Fibroblast of skin of back (primary cell): Measurements from ENCODE around the gene TPRN. TPM values are rescaled to one million over a fixed set of nuclear protein-coding genes. Genes with fewer than 3 reads are reported as not detected.
"Not testable (repeated sequence)": the region's sequence is repeated elsewhere in the genome, so short reads cannot be mapped to it uniquely, and the experiment has no call there.

Source experiments
- DNase-seq: peaks from one replicate; pipeline ENCODE4 v3.0.0-alpha.2; 2013
- polyA plus RNA-seq, 2 experiments: library from polyadenylated mRNA; unstranded; fragments of 120-200 nt; gene quantifications; one replicate each; pipeline ENCODE4 v1.2.1, GENCODE V29; 2013; ENCODE audit not compliant: insufficient read length in 2 of 2

TPRN gene
- polyA plus RNA-seq (2013, experiment 1 of 2; ENCODE audit: insufficient read length), result 15.1 TPM
- polyA plus RNA-seq (2013, experiment 2 of 2; ENCODE audit: insufficient read length), result 10.1 TPM

GRCh38 chr9:137200311-137201204, at the start of gene TPRN:
Gene TPRN, minus strand, starts transcription at chr9:137200741. Its CDS starts 30 bp downstream, at chr9:137200711.
- DNase-seq, result peak; percentile 99

- no peak for DNase-seq
These were observed 47.3 kb upstream of the TPRN start for GRCh38 chr9:137247916-137248175.

- no peak for DNase-seq
These were observed 46.8 kb upstream of the TPRN start for GRCh38 chr9:137247135-137247915.

- DNase-seq, result no peak
These were observed 45.2 kb upstream of the TPRN start for GRCh38 chr9:137245450-137246421.

GRCh38 chr9:137244486-137245449, 44.2 kb upstream of the TPRN start:
- no peak for DNase-seq

DNA sequence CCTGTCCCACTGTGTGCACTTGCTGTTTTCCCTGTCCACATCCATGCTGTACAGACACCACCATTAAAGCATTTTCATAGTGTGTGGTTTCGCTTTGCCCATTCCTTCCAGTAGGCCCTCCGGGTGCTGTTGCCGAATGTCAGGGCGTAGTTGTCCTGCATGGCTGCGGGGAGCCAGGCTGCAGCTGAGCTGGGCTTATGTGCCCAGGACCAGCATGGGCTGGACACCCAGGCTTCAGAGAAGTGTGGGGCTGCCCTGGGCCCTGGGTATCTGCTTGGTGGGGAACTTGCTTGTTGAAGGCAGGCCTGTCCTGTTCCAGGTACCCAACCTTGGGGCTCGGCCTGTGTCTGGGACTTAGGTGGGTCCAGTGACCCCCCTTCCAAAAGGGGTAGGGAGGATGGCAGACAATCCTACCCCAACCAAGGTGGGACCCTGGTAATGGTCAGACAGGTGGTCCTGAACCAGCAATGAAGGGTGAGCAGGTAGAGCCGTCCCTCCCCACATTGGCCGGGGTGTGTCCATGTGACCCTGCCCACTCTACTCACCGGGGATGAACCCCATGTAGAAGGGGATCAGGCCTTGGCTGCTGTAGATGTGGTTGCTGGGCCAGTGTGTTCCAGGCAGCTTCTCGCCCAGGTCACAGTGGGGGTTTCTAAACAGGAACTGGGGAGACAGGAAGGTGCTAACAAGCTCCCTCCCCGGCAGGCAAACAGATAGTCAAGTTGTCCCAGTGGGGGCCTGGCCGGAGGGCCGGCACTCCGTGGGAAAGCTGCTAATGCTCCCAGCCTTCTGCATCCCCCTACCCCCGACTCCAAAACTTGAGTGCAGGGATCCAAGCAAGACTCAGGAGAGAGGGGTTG, 43.3 kb upstream of the TPRN start:
- DNase-seq, result no peak

DNA sequence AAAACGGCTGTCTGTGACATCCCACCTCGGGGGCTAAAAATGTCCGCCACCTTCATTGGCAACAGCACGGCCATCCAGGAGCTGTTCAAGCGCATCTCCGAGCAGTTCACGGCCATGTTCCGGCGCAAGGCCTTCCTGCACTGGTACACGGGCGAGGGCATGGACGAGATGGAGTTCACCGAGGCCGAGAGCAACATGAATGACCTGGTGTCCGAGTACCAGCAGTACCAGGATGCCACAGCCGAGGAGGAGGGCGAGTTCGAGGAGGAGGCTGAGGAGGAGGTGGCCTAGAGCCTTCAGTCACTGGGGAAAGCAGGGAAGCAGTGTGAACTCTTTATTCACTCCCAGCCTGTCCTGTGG, 42.7 kb upstream of the TPRN start:
- not testable (repeated sequence) for DNase-seq

DNA sequence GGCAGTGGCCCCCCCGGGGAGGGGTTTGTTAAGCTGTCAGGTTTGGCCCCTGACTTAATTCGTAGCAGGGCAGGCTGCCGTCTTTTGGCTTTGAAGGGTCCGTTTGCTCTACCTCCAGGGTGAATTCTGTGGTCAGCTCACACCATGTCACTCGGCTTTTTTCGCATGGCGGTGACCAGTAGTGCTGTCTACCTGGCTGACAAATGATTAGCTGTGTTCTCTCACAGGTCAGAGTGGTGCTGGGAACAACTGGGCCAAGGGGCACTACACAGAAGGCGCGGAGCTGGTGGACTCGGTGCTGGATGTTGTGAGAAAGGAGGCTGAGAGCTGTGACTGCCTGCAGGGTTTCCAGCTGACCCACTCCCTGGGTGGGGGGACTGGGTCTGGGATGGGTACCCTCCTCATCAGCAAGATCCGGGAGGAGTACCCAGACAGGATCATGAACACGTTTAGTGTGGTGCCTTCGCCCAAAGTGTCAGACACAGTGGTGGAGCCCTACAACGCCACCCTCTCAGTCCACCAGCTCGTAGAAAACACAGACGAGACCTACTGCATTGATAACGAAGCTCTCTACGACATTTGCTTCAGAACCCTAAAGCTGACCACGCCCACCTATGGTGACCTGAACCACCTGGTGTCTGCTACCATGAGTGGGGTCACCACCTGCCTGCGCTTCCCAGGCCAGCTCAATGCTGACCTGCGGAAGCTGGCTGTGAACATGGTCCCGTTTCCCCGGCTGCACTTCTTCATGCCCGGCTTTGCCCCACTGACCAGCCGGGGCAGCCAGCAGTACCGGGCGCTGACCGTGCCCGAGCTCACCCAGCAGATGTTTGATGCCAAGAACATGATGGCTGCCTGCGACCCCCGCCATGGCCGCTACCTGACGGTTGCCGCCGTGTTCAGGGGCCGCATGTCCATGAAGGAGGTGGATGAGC, 42.0 kb upstream of the TPRN start:
- DNase-seq, result no peak

DNA sequence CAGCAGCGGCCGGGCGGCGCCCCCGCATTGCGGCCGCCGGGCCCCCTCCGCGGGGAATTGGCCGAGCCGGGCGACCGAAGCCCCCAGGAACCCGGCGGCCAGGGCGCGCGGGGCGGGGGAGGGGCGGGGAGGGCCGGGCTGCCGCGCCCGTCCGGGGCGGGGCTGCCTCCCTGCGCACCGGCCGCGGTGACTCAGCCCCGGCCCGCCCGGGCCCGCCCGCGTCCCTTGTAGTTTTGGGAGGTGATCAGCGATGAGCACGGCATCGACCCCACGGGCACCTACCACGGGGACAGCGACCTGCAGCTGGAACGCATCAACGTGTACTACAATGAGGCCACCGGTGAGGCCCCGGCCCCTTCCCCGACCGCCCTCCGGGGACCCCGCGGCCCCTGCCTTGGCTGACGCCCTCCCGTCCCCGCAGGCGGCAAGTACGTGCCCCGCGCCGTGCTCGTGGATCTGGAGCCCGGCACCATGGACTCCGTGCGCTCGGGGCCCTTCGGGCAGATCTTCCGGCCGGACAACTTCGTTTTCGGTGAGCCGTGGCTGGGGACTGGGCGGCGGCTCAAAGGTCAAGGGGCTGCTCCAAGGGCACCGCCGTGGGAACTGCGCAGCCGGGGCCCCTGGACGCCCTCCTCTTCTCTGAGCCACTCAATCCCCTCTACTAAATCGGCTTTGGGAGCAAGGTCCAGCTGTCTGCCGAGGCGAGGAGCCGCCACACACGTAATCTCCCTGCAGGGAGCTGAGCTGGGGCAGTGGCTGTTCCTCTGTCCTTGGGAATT, 41.1 kb upstream of the TPRN start:
- DNase-seq, result peak; percentile 62

GRCh38 chr9:137240841-137241489, 40.4 kb upstream of the TPRN start, which contains the start of gene TUBB4B:
Gene TUBB4B, plus strand, starts transcription at chr9:137241287. Its CDS starts 74 bp downstream, at chr9:137241361.
- DNase-seq, result peak; percentile 100

DNA sequence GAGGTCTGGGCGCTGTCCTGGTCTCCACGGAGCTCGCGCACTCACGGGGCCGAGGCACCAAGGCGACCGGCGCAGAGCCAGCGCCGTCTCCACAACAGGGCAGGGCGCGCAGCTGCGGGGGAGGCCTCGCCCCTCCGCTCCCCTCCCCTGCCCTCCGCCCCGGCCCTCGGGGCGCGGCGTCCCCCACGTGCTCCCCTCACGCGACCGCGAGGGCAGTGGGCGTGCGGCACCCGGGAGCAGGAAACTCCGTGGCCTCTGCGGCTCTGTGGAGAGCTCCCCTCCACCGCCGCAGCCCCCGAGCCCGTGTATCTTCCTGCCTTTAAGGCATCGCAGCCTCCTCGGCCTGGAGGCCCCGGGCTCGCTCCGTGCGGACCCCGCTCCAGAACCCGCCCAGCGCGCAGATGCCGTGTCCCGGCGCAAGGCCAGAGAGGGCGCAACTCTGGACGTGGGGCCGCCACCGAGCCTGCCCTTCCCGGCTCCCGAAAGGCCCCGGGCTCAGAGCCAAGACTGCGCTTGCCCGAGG, 39.8 kb upstream of the TPRN start:
- peak; percentile 67 for DNase-seq

GRCh38 chr9:137239541-137240200, 39.1 kb upstream of the TPRN start:
- not testable (repeated sequence) for DNase-seq

DNA sequence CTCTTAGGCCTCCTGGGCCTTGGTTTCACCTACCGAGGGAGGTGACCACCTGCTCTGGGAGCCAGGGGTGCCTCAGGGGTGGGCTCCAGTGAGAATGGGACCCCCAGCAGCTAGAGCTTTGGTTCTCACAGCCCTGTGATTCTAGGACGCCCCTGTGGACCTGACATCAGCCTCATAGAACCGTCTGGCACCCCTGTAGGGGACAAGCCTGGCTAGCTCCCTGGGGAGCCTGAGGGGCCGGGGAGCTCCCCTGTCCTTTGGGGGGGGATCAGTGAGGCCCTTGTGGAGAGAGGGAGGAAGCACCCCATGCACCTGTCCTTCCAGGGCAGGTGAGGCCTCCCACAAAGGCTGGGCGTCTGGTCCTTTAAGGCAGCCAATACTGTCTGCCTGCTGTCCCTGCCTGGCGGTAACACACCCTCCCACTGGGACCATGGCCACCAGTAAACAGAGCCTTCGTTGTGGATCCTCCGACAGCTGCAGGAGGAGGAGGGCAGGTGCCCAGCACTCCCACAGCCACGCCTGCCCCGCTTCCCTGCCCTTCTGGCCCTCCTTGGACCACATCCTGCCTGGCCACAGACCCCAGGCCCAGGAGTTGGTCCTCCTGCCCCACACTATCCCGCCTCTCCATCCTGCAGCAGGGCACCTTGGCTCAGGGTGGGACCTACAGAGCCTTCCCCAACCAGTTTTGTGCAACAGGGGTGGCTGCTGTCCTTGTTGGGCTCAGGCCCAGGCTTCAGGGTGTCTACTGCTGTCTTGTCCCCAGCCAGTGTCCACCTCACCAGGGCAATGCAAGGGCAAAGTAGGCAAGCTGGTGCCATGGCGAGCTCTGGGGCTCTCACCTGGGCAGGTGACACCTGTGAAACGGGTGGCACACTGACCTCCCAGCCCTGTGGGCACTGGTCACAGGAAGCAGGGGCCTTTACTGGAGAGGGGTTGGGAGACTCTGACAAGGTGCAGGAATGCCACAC, 37.5 kb upstream of the TPRN start:
- no peak for DNase-seq

GRCh38 chr9:137236936-137237421, 36.4 kb upstream of the TPRN start:
- no peak for DNase-seq

GRCh38 chr9:137236238-137236935, 35.8 kb upstream of the TPRN start:
- DNase-seq, result peak; percentile 71
